CD4-positive, alpha-beta T cell treated with Interleukin-6 at 100 ng/mL for 8 hours (primary cell): Measurements from ENCODE around the gene UROC1.

ENCODE experiments used
- DNase-seq: peaks from one replicate; pipeline ENCODE4 v3.0.0-alpha.2; 2020; ENCODE audit warnings: mixed read lengths, low spot score

Gene UROC1

DNA sequence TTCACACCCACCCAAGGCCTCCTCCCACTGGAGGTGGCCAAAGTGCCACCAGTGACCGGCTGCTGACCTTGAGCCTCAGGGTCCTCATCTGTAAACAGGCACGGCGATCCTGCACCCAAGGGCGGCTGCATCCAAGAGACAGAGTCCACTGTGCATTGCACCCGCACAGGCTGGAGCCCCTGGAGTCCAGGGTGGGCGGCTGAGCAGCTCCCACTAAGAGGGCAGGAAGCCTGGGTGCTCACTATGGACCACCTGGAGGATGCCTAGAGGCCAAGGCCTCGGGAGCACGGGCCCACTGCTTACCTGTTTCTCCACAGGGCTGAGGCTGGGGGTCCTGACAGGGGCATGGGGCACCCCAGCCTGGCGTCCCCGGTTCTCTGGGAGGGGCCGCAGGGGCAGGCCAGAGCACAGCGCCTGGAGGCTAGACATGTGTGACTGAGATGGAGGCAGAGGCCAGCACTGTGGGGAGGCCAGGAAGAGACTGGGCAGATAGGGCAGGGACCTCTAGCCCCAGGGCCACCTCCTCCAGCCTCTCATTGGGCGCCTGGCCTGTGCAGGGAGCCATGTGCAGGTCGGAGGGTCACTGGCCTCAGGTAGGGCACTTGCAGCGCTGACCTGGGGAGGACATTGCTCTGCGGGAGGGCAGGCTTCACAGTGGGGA lies at the start of gene UROC1:
Gene UROC1, minus strand, starts transcription at position 483 of the 661 bp plus-strand sequence. Its CDS starts 54 bp downstream, at position 429.
- DNase-seq: no peak

DNA sequence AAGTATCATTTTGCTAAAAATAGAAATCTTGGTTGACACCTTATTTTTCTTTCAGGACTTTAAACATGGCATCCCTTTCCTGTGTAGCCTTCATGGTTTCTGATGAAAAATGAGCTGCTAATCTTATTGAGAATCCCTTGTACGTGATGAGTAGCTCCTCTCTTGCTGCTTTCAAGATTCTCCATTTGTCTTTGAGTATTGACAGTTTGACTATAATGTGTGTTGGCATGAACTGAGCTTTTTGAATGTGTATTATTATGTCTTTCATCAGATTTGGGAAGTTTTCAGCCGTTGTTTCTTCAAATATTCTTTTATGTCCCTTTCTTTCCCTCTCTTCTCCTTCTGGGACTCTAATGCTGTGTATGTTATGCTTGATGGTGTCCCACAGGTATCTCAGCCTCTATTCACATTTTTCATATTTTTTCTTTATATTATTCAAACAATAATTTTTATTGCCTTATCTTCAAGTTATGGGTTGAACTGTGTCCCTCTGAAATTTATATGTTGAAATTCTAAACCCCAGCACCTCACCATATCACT lies 45.2 kb upstream of the UROC1 start:
- no peak for DNase-seq

DNA sequence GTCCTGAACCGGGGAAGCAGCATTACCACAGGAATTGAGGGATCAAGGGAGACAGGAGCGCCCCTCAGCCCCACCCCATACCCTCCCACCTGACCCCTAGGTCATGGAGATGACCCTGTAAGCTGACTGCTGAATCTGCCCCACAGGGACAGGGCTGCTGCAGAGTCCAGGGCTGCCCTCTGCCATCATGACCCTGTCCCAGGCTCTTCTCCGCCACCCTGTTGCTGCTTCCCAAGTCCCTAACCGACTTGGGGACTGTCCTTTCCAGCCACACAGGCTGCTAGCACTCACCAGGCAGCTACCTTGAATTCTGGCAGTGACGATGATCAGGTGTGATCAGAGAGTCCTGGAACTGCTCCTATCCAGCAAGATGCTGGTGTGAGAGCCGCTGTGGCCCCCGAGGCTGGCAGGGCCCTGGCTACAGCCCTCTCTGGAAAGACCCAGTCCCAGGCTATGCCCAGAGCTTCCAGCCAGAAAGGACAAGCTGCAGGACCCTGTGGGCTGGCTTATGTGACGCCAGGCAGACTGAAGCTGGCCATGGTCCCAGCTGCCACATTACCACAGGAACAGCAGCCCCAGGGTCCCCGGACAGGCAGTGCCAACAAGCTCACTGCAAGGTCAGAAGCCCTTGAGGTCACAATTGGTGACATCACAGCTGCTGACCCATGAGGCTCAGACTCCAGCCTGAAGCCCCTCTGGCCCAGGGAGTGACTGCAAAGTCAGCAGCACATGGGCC lies 40.9 kb upstream of the UROC1 start, which contains the start of gene C3orf22:
Gene C3orf22, minus strand, starts transcription at position 597 of the 736 bp plus-strand sequence. CDS start 5,542 bp downstream, outside the sequence.
- no peak for DNase-seq

DNA sequence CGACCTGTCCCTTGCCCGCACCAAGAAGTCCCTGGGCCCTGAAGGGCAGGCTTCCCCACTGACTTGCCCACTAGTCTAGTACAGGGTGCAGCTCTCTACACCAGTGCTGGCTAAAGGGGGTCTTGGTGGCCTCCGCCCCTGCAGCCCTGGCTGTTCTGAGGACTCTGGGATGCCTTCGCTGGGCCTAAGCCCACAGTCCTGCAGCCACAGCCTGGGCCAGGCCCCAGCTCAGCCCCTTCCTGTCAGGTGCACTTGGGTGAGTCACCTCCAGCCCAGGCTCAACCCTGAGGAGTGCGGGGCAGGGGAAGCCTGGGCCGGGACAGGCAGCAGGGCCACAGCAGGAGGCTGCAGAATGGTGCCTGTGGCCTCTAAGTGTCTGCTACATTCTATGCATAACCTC lies 40.2 kb upstream of the UROC1 start:
- DNase-seq: no peak

DNA sequence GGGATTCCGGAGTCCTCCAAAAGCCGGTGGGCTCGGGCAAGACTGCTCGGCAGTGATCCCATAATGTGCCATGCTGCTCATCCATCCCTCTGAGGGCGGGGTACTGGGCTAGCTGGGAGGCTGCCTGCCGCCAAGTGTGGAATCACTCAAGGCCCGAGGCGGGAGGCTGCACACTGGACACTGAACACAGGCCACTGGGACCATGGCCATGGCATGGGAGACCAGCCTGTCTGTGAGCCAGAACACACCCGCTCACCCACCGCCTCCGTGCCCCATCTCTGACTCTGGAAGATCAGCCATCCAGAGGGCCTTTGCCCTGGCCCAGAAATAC lies 39.8 kb upstream of the UROC1 start:
- DNase-seq: no peak

DNA sequence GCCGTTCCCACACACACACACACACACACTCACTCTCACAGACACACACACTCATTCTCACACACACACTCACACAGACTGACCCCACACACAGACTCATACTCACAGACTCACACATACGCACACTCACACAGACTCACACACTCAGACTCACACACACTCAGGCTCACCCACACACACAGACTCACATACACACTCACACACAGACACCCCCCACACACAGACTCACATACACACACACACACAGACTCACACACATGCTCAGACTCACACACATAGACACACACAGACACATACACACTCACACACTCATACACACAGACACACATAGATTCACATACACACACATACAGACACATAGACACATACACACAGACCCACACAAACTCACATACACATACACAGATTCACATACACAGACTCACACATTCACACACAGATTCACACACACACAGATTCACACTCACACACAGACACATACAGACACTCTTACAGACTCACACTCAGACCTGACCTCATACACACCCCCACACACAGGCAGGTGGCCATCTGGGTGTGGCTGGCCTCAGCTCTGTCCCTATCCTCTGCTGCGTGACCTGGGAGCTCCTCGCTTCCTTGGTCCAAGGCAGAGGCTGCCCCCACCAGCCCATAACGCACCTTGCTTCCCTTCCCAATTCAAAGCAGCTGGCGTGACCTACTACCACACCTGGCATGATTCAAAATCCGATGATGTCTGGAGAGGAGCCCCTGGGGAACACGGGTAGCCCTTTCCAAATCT lies 39.3 kb upstream of the UROC1 start:
- no peak for DNase-seq

DNA sequence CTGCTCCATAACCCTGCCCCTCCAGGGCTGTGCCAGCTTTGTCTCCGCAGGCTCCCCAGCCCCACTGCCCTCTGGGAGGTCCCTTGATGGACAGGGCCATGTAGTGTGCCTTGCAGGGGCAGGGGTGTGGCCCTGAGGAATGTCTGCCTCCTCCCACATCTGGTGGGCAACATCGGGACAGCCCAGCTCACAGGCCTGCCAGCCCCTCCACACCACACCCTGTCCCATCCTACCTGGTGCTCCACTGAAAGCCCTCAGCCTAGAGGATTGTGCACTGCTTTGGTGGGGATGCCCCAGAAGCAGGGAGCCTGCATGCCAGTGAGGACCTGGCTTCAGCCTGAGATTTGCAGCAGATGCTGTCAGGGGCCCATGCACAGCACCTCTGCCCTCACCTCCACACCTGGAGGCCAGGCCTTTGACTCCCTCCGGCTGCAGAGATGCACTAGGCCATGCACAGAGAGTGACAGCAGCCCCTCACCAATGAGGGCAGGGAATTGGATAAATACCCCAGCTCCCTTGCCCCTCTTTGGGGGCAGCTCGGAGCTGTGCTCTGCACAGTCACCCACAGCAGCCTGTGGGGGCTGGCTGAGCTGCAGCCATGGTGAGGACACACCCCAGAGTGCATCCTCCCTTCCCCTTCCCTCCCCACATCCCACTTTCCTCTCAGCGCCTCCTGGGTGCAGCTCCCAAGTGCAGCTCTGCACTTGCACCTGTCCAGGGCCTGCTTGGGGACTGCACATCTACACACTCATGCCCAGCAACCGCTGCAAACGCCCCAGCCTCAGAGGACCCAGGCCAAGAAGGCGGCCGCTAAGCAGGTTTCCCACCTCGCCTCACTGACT lies 38.4 kb upstream of the UROC1 start:
- no peak for DNase-seq

DNA sequence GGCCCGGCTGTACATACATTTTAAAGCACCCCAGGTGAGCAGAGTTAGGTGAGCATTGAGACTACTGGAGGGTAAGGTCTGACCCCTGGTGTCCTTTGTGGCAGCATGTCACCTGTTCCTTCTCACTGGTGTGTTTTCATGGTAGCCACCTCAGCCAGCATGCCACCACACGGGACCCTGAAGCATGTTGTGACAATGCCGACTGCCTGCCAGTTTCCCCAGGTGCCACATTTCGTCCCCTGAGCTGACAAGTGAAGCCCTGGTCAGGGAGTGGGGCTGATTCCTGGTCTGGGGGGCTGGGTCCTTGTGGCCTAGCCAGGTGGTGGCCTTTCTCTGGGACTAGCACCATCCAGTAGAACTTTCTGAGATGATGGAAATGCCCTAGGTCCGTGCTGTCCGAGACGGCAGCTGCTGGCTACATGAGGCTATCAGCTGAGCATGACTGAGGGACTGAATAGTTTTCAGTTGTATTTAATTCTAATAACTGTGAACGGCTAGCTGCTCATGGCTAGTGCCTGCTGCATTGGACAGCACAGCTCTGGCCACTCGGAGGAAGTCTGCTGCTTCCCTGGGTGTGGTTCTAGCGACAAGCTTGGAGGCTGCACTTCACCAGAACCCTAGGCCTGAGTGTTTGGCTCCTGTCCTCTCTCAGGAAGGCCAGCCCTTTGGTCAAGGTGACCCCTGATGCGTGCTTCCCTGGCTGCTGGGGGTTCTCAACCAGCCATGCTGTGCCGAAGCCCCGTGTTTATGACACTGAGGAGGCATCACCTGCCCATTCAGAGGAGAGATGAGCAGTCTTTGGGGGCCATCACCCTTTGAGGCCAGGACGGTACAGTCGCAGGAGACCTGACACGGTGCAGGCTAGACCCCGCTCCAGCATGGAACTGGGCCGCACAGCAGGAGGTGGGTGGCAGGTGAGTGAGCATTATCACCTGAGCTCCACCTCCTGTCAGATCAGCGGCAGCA lies 37.3 kb upstream of the UROC1 start:
- DNase-seq: no peak

DNA sequence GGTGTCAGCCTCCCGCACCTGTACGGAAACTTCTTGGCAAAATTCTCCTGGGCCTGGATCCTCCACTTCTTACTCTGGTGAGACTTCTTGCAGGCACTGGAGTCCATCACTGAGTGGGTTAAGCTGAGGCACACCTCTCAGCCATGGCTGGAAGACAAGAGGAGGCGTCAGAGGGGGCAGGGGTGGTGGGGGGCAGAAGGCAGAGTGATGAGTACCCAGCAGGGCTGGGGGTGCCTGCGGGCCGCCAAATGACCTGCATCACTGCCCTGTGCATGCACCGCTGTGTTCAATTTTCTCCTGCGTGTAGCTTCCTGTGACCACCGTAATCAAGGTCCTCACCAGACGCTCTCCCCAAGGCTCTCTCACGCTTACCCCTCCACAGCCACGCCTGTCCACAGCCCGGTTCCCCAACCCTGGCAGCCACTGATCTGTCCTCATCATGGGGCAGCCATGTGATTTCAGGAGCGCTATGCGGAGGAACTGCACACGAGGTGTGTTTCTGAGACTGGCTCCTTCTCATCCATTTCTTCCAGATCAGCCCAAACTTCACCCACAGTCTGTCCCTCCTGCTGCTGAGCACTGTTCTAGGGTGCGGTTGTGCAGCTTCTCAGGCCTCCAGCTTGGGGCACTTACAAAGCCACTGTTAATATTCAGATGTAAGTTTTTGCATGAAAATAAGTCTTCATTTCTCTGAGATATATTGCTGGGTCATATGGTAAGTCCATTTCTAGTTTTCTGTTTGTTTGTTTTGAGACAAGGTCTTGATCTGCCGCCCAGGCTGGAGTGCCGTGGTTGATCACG lies 35.9 kb upstream of the UROC1 start:
- DNase-seq: no peak

DNA sequence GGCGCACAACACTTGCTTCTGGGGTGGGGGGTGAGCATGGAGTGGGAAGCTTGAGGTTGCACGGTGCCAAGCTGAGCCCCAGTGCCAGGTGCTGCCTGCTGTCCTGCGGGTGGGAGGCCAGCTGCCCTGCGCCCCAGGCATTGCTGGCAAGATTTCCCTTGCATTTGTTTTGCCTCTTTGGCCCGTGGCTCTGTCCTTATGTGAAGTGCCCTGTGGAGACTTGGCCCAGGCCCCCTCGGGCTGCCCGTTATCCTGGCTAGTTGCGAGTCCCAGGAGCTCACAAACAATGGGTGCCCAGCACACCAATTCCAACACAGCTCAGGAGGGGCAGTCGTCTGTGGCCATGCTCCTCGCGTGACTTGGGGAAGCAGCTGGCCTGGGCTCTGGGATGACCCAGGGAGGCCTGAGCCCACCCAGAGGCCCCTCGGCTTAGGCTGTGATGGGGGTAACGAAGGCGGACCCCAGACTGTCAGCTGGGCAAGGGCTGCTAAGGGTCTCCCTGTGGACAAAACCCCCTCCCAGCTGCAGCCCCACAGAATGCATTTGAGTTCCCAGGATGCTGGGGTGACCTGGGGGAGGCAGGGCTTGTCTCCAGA lies 35.2 kb upstream of the UROC1 start:
- no peak for DNase-seq

DNA sequence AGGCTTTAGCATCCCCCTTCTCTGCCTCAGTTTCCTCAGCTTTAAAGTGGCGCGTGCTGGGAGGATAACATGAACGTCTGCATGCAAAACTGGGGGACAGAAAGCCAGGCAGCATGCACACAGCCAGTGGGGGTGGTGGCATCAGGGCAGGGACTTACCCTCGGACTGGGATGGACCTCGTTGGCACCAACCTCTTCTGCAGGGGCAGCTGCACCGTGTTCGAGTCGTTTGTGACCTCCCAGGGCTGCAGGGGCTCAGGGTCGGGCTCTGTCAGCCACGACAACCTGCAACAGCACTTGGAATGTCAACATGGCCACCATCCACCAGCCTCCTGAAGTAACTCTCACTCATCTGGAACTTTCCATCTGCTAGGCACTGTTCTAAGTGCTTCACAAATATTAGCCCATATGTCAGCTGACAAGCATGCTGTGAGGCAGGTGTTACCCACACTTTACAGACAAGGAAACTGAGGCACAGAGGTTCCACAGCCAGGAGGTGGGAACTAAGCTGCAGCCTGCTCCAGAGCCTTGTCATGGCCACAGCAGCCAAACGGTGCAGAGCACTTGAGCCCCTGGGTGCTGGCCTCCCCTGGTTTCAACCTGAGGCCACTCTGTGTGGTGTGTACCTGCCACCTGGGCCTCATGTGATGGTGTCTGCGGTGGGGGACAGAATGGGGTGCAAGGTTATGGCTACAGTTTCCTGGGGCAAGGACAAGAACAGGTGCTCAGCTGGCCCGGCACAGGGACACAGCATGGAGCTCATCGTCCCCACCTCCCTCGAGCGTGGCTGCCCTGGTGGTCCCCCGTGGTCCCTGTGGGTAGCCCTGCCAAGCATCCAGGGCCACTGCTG lies 34.5 kb upstream of the UROC1 start:
- no peak for DNase-seq

DNA sequence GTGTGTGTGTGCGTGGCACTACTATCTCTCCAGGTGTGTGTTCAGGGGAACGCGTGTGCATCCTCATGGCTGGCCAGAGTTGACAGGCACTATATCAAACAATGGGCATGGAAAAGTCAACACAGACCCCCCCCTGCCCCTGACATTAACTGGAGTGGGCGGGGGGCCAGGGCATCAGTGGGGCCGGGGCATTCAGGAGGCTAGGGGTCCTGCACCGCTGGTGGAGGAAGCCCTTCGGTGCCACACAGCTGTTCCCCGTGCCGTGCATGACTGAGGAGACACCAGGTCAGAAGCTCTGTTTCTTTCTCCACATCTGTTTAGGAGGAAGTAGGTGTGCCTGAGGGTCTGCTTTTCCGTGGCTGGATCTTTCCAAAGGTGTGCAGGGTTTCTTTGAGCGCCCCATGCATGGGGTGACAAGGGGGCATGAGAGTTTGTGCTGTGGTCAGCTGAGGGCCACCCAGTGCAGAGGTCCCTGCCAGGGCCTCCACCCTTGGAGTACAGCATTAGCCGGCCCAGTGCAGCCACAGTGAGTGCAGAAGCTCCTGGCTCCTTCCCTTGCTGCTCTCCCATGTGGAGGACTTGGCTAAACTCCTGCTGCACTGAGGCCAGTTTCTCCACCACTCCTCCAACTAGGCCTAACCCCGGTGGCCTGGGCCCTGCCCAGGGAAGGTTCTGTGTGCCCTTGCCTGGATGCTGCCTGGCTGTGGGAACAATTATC lies 33.7 kb upstream of the UROC1 start:
- DNase-seq: no peak

DNA sequence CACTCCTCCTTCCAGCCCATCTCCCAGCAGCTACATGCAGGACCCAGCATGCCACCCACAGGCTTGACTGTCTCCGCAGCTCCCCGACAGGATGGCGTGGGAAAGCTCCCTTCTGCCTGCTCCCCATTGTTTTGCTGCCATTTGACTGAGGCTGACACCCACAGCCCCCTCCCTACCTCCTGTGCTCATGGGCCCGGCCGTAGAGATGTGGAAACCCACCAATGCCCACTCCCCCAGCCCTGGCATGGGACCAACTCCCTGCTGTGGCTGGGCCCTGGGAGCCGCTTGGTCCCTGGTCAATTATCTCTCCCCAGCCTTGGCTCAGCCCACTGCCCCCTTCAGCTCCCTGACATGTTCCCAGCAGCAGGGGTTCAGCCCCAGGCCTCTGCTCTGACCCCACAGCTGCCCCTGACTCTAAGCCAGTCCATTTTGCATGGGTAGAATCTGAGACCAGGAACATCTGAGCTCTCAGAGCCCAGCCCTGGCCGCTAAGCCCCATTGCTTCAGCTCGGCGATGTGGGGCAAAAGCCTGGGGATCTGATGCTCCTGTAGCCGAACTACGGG lies 33.0 kb upstream of the UROC1 start:
- no peak for DNase-seq

DNA sequence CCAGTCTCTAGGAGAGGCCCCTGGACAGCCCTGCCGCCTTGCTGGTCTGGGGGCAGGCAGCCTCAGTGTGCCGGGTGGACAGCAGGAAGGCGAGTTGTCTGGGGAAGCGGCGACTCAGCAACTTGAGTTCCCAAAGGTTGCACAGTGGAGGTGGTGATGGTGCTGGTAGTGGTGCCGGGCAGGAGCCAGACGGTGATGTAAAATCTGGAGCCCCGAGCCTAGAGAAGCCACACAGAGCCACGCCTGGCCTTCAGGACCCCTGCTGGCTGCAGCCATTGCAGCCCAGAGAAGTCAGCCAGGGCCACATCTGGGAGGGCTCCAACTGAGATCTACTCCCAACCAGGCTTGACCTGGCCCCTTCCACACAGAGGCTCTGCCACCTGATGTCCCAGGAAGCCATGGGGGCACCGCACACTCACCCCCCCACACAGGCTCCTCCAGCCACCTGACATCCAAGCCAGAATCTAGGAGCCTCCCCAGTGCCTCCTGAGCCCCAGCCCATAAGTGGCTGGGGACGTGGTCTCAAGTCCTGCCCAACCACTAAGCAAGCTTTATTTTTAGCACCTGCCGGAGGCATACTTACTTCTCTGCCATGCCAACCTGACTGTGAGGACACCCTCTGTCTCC lies 32.4 kb upstream of the UROC1 start:
- no peak for DNase-seq

DNA sequence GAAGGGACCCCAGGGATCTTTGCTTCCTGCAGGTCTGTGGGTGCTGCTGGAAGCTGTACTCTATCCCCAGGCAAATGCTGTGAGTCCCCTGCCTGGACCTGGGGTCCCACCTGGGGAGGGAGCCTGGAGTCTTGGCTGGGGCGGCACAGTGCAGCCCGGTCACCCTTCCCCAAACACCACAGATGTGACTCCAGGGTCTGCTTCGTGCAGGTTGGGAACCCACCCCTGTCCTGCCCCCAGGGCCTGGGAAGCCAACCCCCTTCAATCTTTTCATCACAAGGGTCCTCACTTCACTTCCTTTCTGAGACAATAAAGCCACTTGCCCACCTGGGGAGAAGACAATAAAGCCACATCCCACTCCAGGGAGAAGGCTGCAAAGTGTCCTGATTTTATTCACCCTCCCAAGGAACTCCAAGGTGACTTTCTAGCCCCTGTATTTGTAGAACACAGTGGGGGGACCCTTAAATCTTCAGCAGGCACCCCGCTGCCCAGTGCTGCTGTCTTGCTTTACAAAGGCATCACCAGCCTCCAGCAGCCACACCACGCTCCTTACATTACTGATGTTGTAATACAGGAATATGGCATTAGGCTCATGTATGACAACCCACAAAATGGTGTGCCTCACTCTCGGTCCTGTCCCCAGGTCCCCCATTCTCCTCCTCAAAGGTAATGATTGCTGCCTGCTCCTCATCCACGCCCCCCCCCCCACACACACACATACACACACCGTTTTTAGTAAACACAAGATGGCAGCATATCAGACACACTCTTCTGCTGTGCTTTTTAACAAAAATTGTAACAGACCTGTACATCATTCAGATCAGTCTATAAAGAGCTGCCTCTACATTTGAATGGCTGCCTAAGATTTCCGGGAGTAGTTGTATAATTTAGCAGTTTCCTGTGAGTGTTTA lies 31.2 kb upstream of the UROC1 start:
- no peak for DNase-seq

DNA sequence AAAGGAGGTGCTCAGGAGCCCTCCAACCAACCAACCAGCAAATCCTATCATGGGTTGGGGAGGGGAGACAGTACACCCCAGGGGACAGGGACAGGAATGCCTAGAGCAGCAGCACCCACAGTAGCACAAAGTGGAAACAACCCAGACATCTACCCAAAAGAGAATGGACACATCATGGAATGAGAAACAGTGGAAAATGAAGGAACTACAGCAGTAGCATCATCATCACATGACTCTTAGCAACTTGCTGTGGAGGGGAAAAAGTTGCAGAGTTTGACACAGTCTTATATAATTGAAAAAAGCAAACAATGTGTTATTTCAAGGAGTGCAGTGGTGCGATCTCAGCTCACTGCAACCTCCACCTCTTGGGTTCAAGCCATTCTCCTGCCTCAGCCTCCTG lies 30.1 kb upstream of the UROC1 start:
- DNase-seq: no peak
